ENCODE data around the gene RAPGEF5.

RAPGEF5 gene

DNA sequence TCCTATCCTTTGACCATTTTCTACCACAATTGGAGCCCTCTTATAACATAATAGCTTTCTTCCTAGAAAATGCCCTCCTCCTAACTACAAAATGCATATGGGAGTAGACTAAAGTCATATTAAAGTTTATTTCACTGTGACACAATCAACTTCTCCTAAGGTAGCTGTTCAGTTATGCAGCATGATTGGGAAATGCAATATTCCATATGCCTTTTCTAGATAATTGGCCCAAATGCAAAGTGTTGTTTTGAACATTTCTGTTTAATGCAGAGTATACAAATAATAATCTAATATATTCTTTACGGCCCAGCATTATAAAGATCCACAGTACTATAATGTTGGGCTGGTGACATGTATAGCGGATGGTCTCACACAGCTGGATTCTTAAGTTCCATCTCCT is 205.1 kb downstream of the RAPGEF5 start:
- peaks cover 44% of the 10 kb centered on the region for H3K36me3 ChIP-seq

GRCh38 chr7:22150221-22150620 is 206.7 kb downstream of the RAPGEF5 start:
- Histone ChIP-seq H3K36me3 (peaks cover 35% of the 10 kb centered on the region), H3K9me3 (no peaks in the 10 kb centered on the region), H3K4me1 (peaks cover 36% of the 10 kb centered on the region), H3K27me3 (no peaks in the 10 kb centered on the region), H3K4me3 (ENCODE audit: low read depth, low read length) (no peak overlapping the region)
- no peak for DNase-seq
- no peak for TF ChIP-seq CTCF (IDR thresholded peaks at IDR 0.05; ENCODE audit: low read depth, low read length)

More for the DNA sequence above, 205.1 kb downstream of the RAPGEF5 start:
- H3K4me1 ChIP-seq, result peaks cover 38% of the 10 kb centered on the region
- DNase-seq, result no peak
- H3K9me3 ChIP-seq, result no peaks in the 10 kb centered on the region
- H3K4me3 ChIP-seq (ENCODE audit: low read depth, low read length), result no peak overlapping the region
- TF ChIP-seq CTCF (IDR thresholded peaks at IDR 0.05; ENCODE audit: low read depth, low read length), result no peak
- no peaks in the 10 kb centered on the region for H3K27me3 ChIP-seq

DNA sequence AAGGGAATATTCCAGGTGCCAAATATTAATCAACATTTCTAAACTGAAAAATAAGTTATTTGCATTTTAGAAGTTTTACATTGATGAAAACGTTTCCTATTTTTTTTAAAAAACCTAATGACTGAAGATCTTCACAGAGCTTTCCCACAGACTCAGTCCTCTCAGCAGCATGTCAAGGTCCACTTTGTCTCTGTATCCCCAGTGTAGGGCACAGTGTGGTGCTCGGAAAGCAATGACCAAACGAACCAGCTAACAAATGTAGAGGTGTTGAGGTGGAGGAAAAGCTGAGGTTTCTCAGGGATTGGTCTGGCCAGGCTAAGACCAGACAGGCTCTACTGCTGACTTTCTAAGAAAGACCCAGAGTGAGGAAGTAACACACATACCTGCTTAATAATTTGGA is 209.1 kb downstream of the RAPGEF5 start:
- Histone ChIP-seq H3K4me3 (ENCODE audit: low read depth, low read length) (no peak overlapping the region), H3K4me1 (peaks cover 24% of the 10 kb centered on the region), H3K36me3 (peaks cover 41% of the 10 kb centered on the region), H3K9me3 (no peaks in the 10 kb centered on the region), H3K27me3 (no peaks in the 10 kb centered on the region)
- DNase-seq, result no peak
- no peak for TF ChIP-seq CTCF (IDR thresholded peaks at IDR 0.05; ENCODE audit: low read depth, low read length)

- Histone ChIP-seq H3K4me1 (peaks cover 28% of the 10 kb centered on the region), H3K27me3 (no peaks in the 10 kb centered on the region), H3K36me3 (peaks cover 48% of the 10 kb centered on the region), H3K4me3 (ENCODE audit: low read depth, low read length) (peak overlapping the region; percentile 37), H3K9me3 (no peaks in the 10 kb centered on the region)
- TF ChIP-seq CTCF (IDR thresholded peaks at IDR 0.05; ENCODE audit: low read depth, low read length), result no peak
- DNase-seq, result peak; percentile 89
These were observed 209.9 kb downstream of the RAPGEF5 start for GRCh38 chr7:22146961-22147512.

GRCh38 chr7:22144950-22145349 is 212.0 kb downstream of the RAPGEF5 start:
- Histone ChIP-seq H3K4me1 (peaks cover 28% of the 10 kb centered on the region), H3K9me3 (no peaks in the 10 kb centered on the region), H3K36me3 (peaks cover 67% of the 10 kb centered on the region), H3K27me3 (no peaks in the 10 kb centered on the region), H3K4me3 (ENCODE audit: low read depth, low read length) (no peak overlapping the region)
- no peak for TF ChIP-seq CTCF (IDR thresholded peaks at IDR 0.05; ENCODE audit: low read depth, low read length)
- DNase-seq, result no peak

DNA sequence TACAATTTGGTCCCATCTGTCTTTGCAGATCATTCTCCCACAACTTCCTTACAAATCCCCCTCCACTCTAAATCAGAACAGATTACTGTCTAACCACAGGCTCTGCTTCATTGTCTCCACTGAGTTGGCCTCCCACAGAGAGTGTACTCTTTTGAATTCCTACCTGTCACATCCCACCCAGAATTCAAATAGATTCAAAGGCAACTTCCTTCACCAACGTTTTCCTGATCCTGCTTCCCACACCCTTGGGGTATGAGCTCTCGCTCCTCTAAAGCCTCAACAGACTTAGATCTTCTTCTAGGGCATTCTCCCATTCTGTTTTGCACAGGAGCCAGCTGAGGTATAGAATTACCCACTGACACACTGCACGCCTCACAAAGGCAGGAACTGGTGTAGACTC is 213.5 kb downstream of the RAPGEF5 start:
- Histone ChIP-seq H3K36me3 (peaks cover 67% of the 10 kb centered on the region), H3K27me3 (no peaks in the 10 kb centered on the region), H3K4me3 (ENCODE audit: low read depth, low read length) (no peak overlapping the region), H3K9me3 (no peaks in the 10 kb centered on the region), H3K4me1 (peaks cover 25% of the 10 kb centered on the region)
- TF ChIP-seq CTCF (IDR thresholded peaks at IDR 0.05; ENCODE audit: low read depth, low read length), result no peak
- DNase-seq, result no peak
